A673 (cell line): ENCODE data around the gene PER2. TPM values are rescaled to one million over a fixed set of nuclear protein-coding genes. Genes with fewer than 3 reads are reported as not detected.
"Not testable (repeated sequence)": the region's sequence is repeated elsewhere in the genome, so short reads cannot be mapped to it uniquely, and the experiment has no call there.

Experiments used
- BruUV-seq: library from RNA; stranded (reverse); fragments of 400-500 nt; replicated peaks from 2 replicates; lab custom pipeline; 2021; lab: Mats Ljungman, UMichigan
- CTCF ChIA-PET: fragments of 300-600 bp; sonication (Branson Sonifier 250); formaldehyde crosslinking; loops from one replicate; lab custom pipeline; 2022; ENCODE audit warnings: antibody characterized with exemption; lab: Charles Lee
- POLR2A ChIA-PET: fragments of 300-600 bp; sonication (Branson Sonifier 250); formaldehyde crosslinking; loops from one replicate; lab custom pipeline; 2022; ENCODE audit warnings: antibody characterized with exemption; ENCODE audit not compliant: low non-redundant PET; lab: Charles Lee
- DNase-seq: peaks from one replicate; pipeline ENCODE4 v3.0.0-alpha.2; 2015; ENCODE audit warnings: low spot score
- H3K27ac ChIP-seq: fragments of 200-600 bp; sonication (generic); 2 replicates; pipeline ENCODE4 v1.5.1; 2016; ENCODE audit warnings: mixed run types, low read depth, mild to moderate bottlenecking, mixed read lengths, antibody characterized with exemption, low read length; ENCODE audit not compliant: poor library complexity, severe bottlenecking
- H3K27me3 ChIP-seq: fragments of 200-600 bp; sonication (generic); replicated peaks from 2 replicates; pipeline ENCODE4 v1.6.1; 2017; ENCODE audit warnings: mixed run types, low read depth, mild to moderate bottlenecking, mixed read lengths, antibody characterized with exemption, low read length; ENCODE audit not compliant: insufficient read depth, poor library complexity
- H3K36me3 ChIP-seq: fragments of 200-600 bp; sonication (generic); 2 replicates; pipeline ENCODE4 v1.6.1; 2016; ENCODE audit warnings: mixed run types, mild to moderate bottlenecking, mixed read lengths, antibody characterized with exemption, low read length; ENCODE audit not compliant: insufficient read depth, poor library complexity, severe bottlenecking
- H3K4me1 ChIP-seq: fragments of 200-600 bp; sonication (generic); 2 replicates; pipeline ENCODE4 v1.6.1; 2017; ENCODE audit warnings: mixed run types, mild to moderate bottlenecking, mixed read lengths, antibody characterized with exemption, low read length; ENCODE audit not compliant: insufficient read depth, poor library complexity, severe bottlenecking
- H3K4me3 ChIP-seq: fragments of 200-600 bp; sonication (generic); 2 replicates; pipeline ENCODE4 v1.5.1; 2016; ENCODE audit warnings: low read depth, mixed run types, mild to moderate bottlenecking, mixed read lengths, low read length; ENCODE audit not compliant: poor library complexity, severe bottlenecking
- H3K9me3 ChIP-seq: fragments of 200-600 bp; sonication (generic); 2 replicates; pipeline ENCODE4 v1.6.1; 2016; ENCODE audit warnings: mixed run types, low read depth, mild to moderate bottlenecking, mixed read lengths, antibody characterized with exemption, low read length; ENCODE audit not compliant: poor library complexity, severe bottlenecking
- CTCF ChIP-seq: fragments of 300-800, 200-600 bp; sonication (generic); conservative IDR thresholded peaks from 2 replicates; pipeline ENCODE4 v1.5.1; 2017; ENCODE audit warnings: low read depth, mild to moderate bottlenecking, antibody characterized with exemption, low read length, moderate library complexity, mixed read lengths
- EZH2 ChIP-seq: fragments of 200-600 bp; sonication (generic); IDR thresholded peaks from 2 replicates; pipeline ENCODE4 v1.6.1; 2017; ENCODE audit warnings: borderline replicate concordance, low read depth, mild to moderate bottlenecking, mixed read lengths, antibody characterized with exemption, low read length; ENCODE audit not compliant: poor library complexity, severe bottlenecking
- intact Hi-C: fragments of 100-400 bp; cut with micrococcal nuclease; formaldehyde crosslinking; loops from one replicate; pipeline ENCODE4 v1.10.0; 2022; ENCODE audit not compliant: unreplicated experiment
- total RNA-seq: library from RNA; stranded (reverse); gene quantifications from 2 replicates; pipeline ENCODE4 v1.2.3, GENCODE V29; 2021

Gene PER2
- total RNA-seq, 1 experiment from 2014 or later: 7.5 TPM

- H3K4me3 ChIP-seq: no peak overlapping the region
- H3K9me3 ChIP-seq: no peaks in the 10 kb centered on the region
- CTCF ChIA-PET: no interaction called here
- no peak overlapping the region for H3K27ac ChIP-seq
- no TSS peak for BruUV-seq
- no peak for DNase-seq
- no peaks in the 10 kb centered on the region for H3K27me3 ChIP-seq
- TF ChIP-seq EZH2 (no peak), CTCF (no peak)
- H3K36me3 ChIP-seq: no peaks in the 10 kb centered on the region
- POLR2A ChIA-PET: no interaction called here
- H3K4me1 ChIP-seq: no peaks in the 10 kb centered on the region
- intact Hi-C loops: no loop called here
Observed at GRCh38 chr2:238326801-238327365, 38.5 kb upstream of the PER2 start.

GRCh38 chr2:238325694-238326093, 37.3 kb upstream of the PER2 start:
- intact Hi-C loops: no loop called here
- H3K27me3 ChIP-seq: no peaks in the 10 kb centered on the region
- H3K27ac ChIP-seq: no peak overlapping the region
- H3K9me3 ChIP-seq: no peaks in the 10 kb centered on the region
- TF ChIP-seq CTCF (no peak), EZH2 (no peak)
- CTCF ChIA-PET: no interaction called here
- POLR2A ChIA-PET: no interaction called here
- H3K4me1 ChIP-seq: peaks cover 5% of the 10 kb centered on the region
- DNase-seq: no peak
- H3K4me3 ChIP-seq: no peak overlapping the region
- H3K36me3 ChIP-seq: no peaks in the 10 kb centered on the region
- no TSS peak for BruUV-seq

- H3K27me3 ChIP-seq, H3K4me1 ChIP-seq, POLR2A ChIA-PET, DNase-seq, H3K4me3 ChIP-seq, H3K9me3 ChIP-seq, H3K27ac ChIP-seq, BruUV-seq, H3K36me3 ChIP-seq, intact Hi-C loops, CTCF ChIA-PET: not testable (repeated sequence)
Observed at GRCh38 chr2:238324248-238324647, 35.8 kb upstream of the PER2 start.

GRCh38 chr2:238322001-238322411, 33.6 kb upstream of the PER2 start:
- intact Hi-C loops: no loop called here

More at GRCh38 chr2:238322001-238322411, 33.6 kb upstream of the PER2 start:
- Histone ChIP-seq H3K4me3 (peak overlapping the region; percentile 76), H3K27ac (no peak overlapping the region), H3K9me3 (no peaks in the 10 kb centered on the region), H3K36me3 (no peaks in the 10 kb centered on the region), H3K27me3 (no peaks in the 10 kb centered on the region), H3K4me1 (peaks cover 5% of the 10 kb centered on the region)
- no TSS peak for BruUV-seq
- POLR2A ChIA-PET: interaction anchor here (0.5 kb wide), 1 partner anchor 9 kb away, joined by 8 read pairs; no protein-coding TSS in a partner anchor
- CTCF ChIA-PET: no interaction called here
- TF ChIP-seq CTCF (no peak), EZH2 (no peak)
- no peak for DNase-seq
